A673 (cell line): ENCODE measurements around the gene ARX. TPM values are rescaled to one million over a fixed set of nuclear protein-coding genes. Genes with fewer than 3 reads are reported as not detected.

Source experiments
- BruUV-seq: library from RNA; stranded (reverse); fragments of 400-500 nt; replicated peaks from 2 replicates; lab custom pipeline; 2021; lab: Mats Ljungman, UMichigan
- CTCF ChIA-PET: fragments of 300-600 bp; sonication (Branson Sonifier 250); formaldehyde crosslinking; loops from one replicate; lab custom pipeline; 2022; ENCODE audit warnings: antibody characterized with exemption; lab: Charles Lee
- POLR2A ChIA-PET: fragments of 300-600 bp; sonication (Branson Sonifier 250); formaldehyde crosslinking; loops from one replicate; lab custom pipeline; 2022; ENCODE audit warnings: antibody characterized with exemption; ENCODE audit not compliant: low non-redundant PET; lab: Charles Lee
- DNase-seq: peaks from one replicate; pipeline ENCODE4 v3.0.0-alpha.2; 2015; ENCODE audit warnings: low spot score
- H3K27ac ChIP-seq: fragments of 200-600 bp; sonication (generic); 2 replicates; pipeline ENCODE4 v1.5.1; 2016; ENCODE audit warnings: mixed run types, low read depth, mild to moderate bottlenecking, mixed read lengths, antibody characterized with exemption, low read length; ENCODE audit not compliant: poor library complexity, severe bottlenecking
- H3K27me3 ChIP-seq: fragments of 200-600 bp; sonication (generic); replicated peaks from 2 replicates; pipeline ENCODE4 v1.6.1; 2017; ENCODE audit warnings: mixed run types, low read depth, mild to moderate bottlenecking, mixed read lengths, antibody characterized with exemption, low read length; ENCODE audit not compliant: insufficient read depth, poor library complexity
- H3K36me3 ChIP-seq: fragments of 200-600 bp; sonication (generic); 2 replicates; pipeline ENCODE4 v1.6.1; 2016; ENCODE audit warnings: mixed run types, mild to moderate bottlenecking, mixed read lengths, antibody characterized with exemption, low read length; ENCODE audit not compliant: insufficient read depth, poor library complexity, severe bottlenecking
- H3K4me1 ChIP-seq: fragments of 200-600 bp; sonication (generic); 2 replicates; pipeline ENCODE4 v1.6.1; 2017; ENCODE audit warnings: mixed run types, mild to moderate bottlenecking, mixed read lengths, antibody characterized with exemption, low read length; ENCODE audit not compliant: insufficient read depth, poor library complexity, severe bottlenecking
- H3K4me3 ChIP-seq: fragments of 200-600 bp; sonication (generic); 2 replicates; pipeline ENCODE4 v1.5.1; 2016; ENCODE audit warnings: low read depth, mixed run types, mild to moderate bottlenecking, mixed read lengths, low read length; ENCODE audit not compliant: poor library complexity, severe bottlenecking
- H3K9me3 ChIP-seq: fragments of 200-600 bp; sonication (generic); 2 replicates; pipeline ENCODE4 v1.6.1; 2016; ENCODE audit warnings: mixed run types, low read depth, mild to moderate bottlenecking, mixed read lengths, antibody characterized with exemption, low read length; ENCODE audit not compliant: poor library complexity, severe bottlenecking
- EZH2 ChIP-seq: fragments of 200-600 bp; sonication (generic); IDR thresholded peaks from 2 replicates; pipeline ENCODE4 v1.6.1; 2017; ENCODE audit warnings: borderline replicate concordance, low read depth, mild to moderate bottlenecking, mixed read lengths, antibody characterized with exemption, low read length; ENCODE audit not compliant: poor library complexity, severe bottlenecking
- intact Hi-C: fragments of 100-400 bp; cut with micrococcal nuclease; formaldehyde crosslinking; loops from one replicate; pipeline ENCODE4 v1.10.0; 2022; ENCODE audit not compliant: unreplicated experiment
- total RNA-seq: library from RNA; stranded (reverse); gene quantifications from 2 replicates; pipeline ENCODE4 v1.2.3, GENCODE V29; 2021
- TF ChIP-seq, protein P1 (sequence below): fragments of 300-800, 200-600 bp; sonication (generic); conservative IDR thresholded peaks from 2 replicates; pipeline ENCODE4 v1.5.1; 2017; ENCODE audit warnings: low read depth, mild to moderate bottlenecking, antibody characterized with exemption, low read length, moderate library complexity, mixed read lengths

The ARX gene
- total RNA-seq, 1 experiment from 2014 or later: 32.0 TPM

DNA sequence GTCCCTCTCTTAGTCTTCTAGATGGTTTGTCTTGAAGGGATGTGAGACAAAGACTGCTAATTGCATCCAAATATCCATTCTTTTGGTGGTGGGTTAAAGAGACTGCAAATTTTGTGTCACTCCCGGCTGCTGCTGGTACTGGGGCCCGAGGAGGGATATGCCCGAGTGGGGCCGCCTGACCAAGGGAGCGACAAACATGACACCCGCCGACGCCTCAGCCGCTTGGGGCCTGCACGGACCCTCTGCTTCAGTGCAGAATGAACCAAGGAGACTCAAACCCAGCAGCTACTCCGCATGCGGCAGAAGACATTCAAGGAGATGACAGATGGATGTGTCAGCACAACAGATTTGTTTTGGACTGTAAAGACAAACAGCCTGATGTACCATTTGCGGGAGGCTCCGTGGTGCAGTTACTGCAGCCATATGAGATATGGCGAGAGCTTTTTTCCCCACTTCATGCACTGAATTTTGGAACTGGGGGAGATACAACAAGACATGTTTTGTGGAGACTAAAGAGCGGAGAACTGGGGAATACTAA, 13.6 kb upstream of the ARX start:
- POLR2A ChIA-PET: interaction anchor here (0.9 kb wide), 1 partner anchor 20 kb away, joined by 4 read pairs; no protein-coding TSS in a partner anchor
- BruUV-seq: no TSS peak
- intact Hi-C loops: no loop called here
- H3K9me3 ChIP-seq: no peaks in the 10 kb centered on the region
- no peak for TF ChIP-seq EZH2
- TF ChIP-seq, protein P1, sequence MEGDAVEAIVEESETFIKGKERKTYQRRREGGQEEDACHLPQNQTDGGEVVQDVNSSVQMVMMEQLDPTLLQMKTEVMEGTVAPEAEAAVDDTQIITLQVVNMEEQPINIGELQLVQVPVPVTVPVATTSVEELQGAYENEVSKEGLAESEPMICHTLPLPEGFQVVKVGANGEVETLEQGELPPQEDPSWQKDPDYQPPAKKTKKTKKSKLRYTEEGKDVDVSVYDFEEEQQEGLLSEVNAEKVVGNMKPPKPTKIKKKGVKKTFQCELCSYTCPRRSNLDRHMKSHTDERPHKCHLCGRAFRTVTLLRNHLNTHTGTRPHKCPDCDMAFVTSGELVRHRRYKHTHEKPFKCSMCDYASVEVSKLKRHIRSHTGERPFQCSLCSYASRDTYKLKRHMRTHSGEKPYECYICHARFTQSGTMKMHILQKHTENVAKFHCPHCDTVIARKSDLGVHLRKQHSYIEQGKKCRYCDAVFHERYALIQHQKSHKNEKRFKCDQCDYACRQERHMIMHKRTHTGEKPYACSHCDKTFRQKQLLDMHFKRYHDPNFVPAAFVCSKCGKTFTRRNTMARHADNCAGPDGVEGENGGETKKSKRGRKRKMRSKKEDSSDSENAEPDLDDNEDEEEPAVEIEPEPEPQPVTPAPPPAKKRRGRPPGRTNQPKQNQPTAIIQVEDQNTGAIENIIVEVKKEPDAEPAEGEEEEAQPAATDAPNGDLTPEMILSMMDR: no peak
- H3K27ac ChIP-seq: peak overlapping the region; percentile 67
- no peak overlapping the region for H3K4me3 ChIP-seq
- CTCF ChIA-PET: no interaction called here
- no peaks in the 10 kb centered on the region for H3K36me3 ChIP-seq
- DNase-seq: no peak
- H3K4me1 ChIP-seq: peaks cover 14% of the 10 kb centered on the region
- no peaks in the 10 kb centered on the region for H3K27me3 ChIP-seq

DNA sequence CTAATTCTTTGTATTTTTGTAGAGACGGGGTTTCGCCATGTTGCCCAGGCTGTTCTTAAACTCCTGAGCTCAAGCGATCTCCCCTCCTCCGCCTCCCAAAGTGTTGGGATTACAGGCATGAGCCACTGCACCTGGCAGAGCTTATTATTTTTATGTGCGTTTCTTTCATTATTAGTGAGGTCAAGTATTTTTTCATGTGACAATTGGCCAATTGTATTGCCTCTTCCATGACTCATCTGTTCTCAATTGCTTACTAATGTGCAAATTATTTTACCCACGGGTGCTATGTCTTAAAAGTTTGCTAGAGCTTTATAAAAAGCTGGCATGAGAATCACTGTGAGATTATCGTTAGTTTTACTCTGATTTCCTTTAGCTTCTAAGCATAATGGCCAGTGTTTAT, 13.0 kb upstream of the ARX start:
- no peak for TF ChIP-seq EZH2
- TF ChIP-seq, protein P1: no peak
- CTCF ChIA-PET: no interaction called here
- Histone ChIP-seq H3K27ac (peak overlapping the region; percentile 67), H3K4me1 (peaks cover 20% of the 10 kb centered on the region), H3K4me3 (no peak overlapping the region), H3K27me3 (no peaks in the 10 kb centered on the region), H3K36me3 (no peaks in the 10 kb centered on the region), H3K9me3 (no peaks in the 10 kb centered on the region)
- peak; percentile 67 for DNase-seq
- POLR2A ChIA-PET: interaction anchor here (0.9 kb wide), 1 partner anchor 21 kb away, joined by 4 read pairs; no protein-coding TSS in a partner anchor
- intact Hi-C loops: no loop called here
- BruUV-seq: no TSS peak

DNA sequence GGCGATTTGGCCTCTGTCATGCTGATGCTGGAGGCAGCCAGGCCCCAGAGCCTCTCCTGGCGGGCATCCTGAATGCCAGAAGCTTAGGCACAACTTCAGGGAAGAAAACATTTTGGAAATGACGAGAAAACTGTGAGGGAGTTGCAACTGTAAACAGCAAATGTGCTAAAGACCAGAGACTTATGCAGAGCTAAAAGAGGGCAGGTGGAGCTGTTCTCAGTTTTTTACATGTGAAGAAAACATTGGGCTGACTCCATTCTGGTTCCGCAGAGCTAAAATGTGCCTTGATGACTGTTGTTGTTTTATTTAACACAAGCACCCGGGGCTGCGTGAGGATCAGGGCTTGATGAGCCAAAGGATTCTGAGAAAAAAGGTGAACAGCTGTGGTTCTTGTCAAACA, 10.8 kb upstream of the ARX start:
- no peak overlapping the region for H3K27ac ChIP-seq
- intact Hi-C loops: no loop called here
- no peak for DNase-seq
- TF ChIP-seq, protein P1: no peak
- no peak for TF ChIP-seq EZH2
- H3K9me3 ChIP-seq: no peaks in the 10 kb centered on the region
- POLR2A ChIA-PET: no interaction called here
- BruUV-seq: no TSS peak
- no peaks in the 10 kb centered on the region for H3K36me3 ChIP-seq
- CTCF ChIA-PET: no interaction called here
- no peaks in the 10 kb centered on the region for H3K27me3 ChIP-seq
- H3K4me1 ChIP-seq: peaks cover 28% of the 10 kb centered on the region
- H3K4me3 ChIP-seq: no peak overlapping the region
